ENCODE measurements around the gene AADACL3. TPM values are rescaled to one million over a fixed set of nuclear protein-coding genes. Genes with fewer than 3 reads are reported as not detected.

AADACL3 gene
- total RNA-seq, 1 donor from 2014 or later: not detected

DNA sequence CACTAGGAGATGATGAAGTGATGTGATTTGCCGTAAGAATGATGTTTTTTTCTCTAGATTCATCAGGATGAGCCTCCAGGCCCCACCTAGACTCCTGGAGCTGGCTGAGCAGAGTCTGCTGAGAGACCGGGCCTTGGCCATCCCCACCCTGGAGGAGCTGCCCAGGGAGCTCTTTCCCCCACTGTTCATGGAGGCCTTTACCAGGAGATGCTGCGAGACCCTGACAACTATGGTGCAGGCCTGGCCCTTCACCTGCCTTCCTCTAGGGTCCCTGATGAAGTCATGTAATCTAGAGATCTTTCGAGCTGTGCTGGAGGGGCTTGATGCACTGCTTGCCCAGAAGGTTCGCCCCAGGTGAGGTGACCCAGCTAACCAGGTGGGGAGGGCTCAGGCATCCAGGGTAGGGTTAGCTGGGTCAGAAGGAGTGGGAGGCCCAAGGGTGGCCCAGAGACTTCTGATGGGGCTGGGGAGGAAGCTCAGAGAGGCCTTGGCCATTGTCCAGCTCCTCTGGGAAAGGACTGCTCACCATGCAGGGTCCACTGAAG lies 59.0 kb downstream of the AADACL3 start:
- Mint-ChIP-seq H3K4me1 (no peaks in the 10 kb centered on the region), H3K27me3 (ENCODE audit: low read depth) (peaks cover 9% of the 10 kb centered on the region), H3K27ac (no peak overlapping the region), H3K9me3 (peaks cover 14% of the 10 kb centered on the region), H3K4me3 (no peak overlapping the region), H3K36me3 (no peaks in the 10 kb centered on the region)
- no peak for DNase-seq (ENCODE audit: low spot score in 2 of 2, unreplicated experiment in 2 of 2)
- TF ChIP-seq, protein P1, sequence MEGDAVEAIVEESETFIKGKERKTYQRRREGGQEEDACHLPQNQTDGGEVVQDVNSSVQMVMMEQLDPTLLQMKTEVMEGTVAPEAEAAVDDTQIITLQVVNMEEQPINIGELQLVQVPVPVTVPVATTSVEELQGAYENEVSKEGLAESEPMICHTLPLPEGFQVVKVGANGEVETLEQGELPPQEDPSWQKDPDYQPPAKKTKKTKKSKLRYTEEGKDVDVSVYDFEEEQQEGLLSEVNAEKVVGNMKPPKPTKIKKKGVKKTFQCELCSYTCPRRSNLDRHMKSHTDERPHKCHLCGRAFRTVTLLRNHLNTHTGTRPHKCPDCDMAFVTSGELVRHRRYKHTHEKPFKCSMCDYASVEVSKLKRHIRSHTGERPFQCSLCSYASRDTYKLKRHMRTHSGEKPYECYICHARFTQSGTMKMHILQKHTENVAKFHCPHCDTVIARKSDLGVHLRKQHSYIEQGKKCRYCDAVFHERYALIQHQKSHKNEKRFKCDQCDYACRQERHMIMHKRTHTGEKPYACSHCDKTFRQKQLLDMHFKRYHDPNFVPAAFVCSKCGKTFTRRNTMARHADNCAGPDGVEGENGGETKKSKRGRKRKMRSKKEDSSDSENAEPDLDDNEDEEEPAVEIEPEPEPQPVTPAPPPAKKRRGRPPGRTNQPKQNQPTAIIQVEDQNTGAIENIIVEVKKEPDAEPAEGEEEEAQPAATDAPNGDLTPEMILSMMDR (IDR thresholded peaks at IDR 0.05; ENCODE audit: unreplicated experiment): no peak

DNA sequence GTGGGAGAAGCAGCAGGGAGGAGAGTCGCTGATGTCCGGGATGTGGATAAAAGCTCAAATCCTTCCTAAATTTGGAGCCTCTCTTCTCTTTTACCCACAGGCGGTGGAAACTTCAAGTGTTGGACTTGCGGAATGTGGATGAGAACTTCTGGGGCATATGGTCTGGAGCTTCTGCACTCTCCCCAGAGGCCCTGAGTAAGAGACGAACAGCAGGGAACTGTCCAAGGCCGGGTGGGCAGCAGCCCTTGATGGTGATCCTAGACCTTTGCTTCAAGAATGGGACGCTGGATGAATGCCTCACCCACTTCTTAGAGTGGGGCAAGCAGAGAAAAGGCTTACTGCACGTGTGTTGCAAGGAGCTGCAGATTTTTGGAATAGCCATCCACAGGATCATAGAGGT lies 59.5 kb downstream of the AADACL3 start:
- no peak overlapping the region for H3K4me3 Mint-ChIP-seq
- H3K4me1 Mint-ChIP-seq: no peaks in the 10 kb centered on the region
- DNase-seq (ENCODE audit: low spot score in 2 of 2, unreplicated experiment in 2 of 2): no peak
- TF ChIP-seq, protein P1 (IDR thresholded peaks at IDR 0.05; ENCODE audit: unreplicated experiment): no peak
- no peak overlapping the region for H3K27ac Mint-ChIP-seq
- H3K9me3 Mint-ChIP-seq: peaks cover 14% of the 10 kb centered on the region
- no peaks in the 10 kb centered on the region for H3K36me3 Mint-ChIP-seq
- peaks cover 5% of the 10 kb centered on the region for H3K27me3 Mint-ChIP-seq (ENCODE audit: low read depth)

DNA sequence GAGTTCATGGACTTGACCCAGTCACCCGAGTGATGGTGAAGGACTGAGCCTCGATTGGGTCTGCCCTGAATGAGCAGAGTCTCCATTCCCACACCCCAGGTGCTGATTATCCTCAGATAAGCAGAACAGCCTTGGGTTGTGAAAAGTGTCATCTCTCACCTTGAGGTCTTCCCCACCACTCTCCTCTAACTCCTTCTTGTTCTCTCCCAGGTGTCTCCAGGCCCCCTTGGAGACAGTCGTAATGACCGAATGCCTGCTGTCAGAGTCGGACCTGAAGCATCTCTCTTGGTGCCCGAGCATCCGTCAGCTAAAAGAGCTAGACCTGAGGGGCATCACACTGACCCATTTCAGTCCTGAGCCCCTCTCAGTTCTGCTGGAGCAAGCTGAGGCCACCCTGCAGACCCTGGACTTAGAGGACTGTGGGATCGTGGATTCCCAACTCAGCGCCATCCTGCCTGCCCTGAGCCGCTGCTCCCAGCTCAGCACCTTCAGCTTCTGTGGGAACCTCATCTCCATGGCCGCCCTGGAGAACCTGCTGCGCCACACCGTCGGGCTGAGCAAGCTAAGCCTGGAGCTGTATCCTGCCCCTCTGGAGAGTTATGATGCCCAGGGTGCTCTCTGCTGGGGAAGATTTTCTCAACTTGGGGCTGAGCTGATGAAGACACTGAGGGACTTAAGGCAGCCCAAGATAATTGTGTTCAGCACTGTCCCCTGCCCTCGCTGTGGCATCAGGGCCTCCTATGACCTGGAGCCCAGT lies 61.1 kb downstream of the AADACL3 start:
- Mint-ChIP-seq H3K4me3 (no peak overlapping the region), H3K36me3 (no peaks in the 10 kb centered on the region), H3K27ac (no peak overlapping the region), H3K27me3 (ENCODE audit: low read depth) (no peaks in the 10 kb centered on the region), H3K4me1 (no peaks in the 10 kb centered on the region), H3K9me3 (peaks cover 14% of the 10 kb centered on the region)
- DNase-seq (ENCODE audit: low spot score in 2 of 2, unreplicated experiment in 2 of 2): no peak
- TF ChIP-seq, protein P1 (IDR thresholded peaks at IDR 0.05; ENCODE audit: unreplicated experiment): no peak

Other genes starting within 250 kb of the AADACL3 start
- gene DHRS3, start 97.9 kb upstream of the AADACL3 start, total RNA-seq: 1,067 to 1,086 TPM (median 1,071 TPM) in 3 replicates
- gene AADACL4, start 72.0 kb upstream of the AADACL3 start, total RNA-seq: 0.31 to 0.36 TPM (median 0.31 TPM) in 3 replicates
- gene CFAP107, start 30.1 kb downstream of the AADACL3 start, total RNA-seq: not detected in 3 replicates
- gene PRAMEF12, start 57.6 kb downstream of the AADACL3 start, total RNA-seq: not detected in 3 replicates
- not detected in 3 replicates for gene PRAMEF1, start 75.3 kb downstream of the AADACL3 start, total RNA-seq
- not detected in 3 replicates for gene PRAMEF11, start 115.3 kb downstream of the AADACL3 start, total RNA-seq
- gene HNRNPCL1, start 132.6 kb downstream of the AADACL3 start, total RNA-seq: not detected in 3 replicates
- gene PRAMEF2, start 141.0 kb downstream of the AADACL3 start, total RNA-seq: not detected in 3 replicates
- not detected in 3 replicates for gene PRAMEF4, start 170.1 kb downstream of the AADACL3 start, total RNA-seq
- not detected in 3 replicates for gene PRAMEF10, start 182.2 kb downstream of the AADACL3 start, total RNA-seq
- gene PRAMEF7, start 200.5 kb downstream of the AADACL3 start, total RNA-seq: not detected in 3 replicates
- gene PRAMEF6, start 231.5 kb downstream of the AADACL3 start, total RNA-seq: not detected in 3 replicates